ENCODE measurements around the gene DNAI7. TPM values are rescaled to one million over a fixed set of nuclear protein-coding genes. Genes with fewer than 3 reads are reported as not detected.

The DNAI7 gene
- total RNA-seq, 1 donor from 2014 or later = not detected

- no peak for TF ChIP-seq CTCF (IDR thresholded peaks at IDR 0.05)
- H3K36me3 ChIP-seq = no peaks in the 10 kb centered on the region
- intact Hi-C loops (cut with DNase I) = no loop called here
- no peaks in the 10 kb centered on the region for H3K4me1 ChIP-seq
- H3K9me3 ChIP-seq = no peaks in the 10 kb centered on the region
- no peak for DNase-seq (ENCODE audit: low spot score in 2 of 2)
- H3K27me3 ChIP-seq = no peaks in the 10 kb centered on the region
- H3K4me3 ChIP-seq = no peak overlapping the region
- H3K27ac ChIP-seq = no peak overlapping the region
These were observed 121.9 kb downstream of the DNAI7 start for GRCh38 chr12:25072906-25073650.

- Histone ChIP-seq H3K27me3 (no peaks in the 10 kb centered on the region), H3K9me3 (no peaks in the 10 kb centered on the region), H3K27ac (no peak overlapping the region), H3K36me3 (no peaks in the 10 kb centered on the region), H3K4me1 (no peaks in the 10 kb centered on the region), H3K4me3 (no peak overlapping the region)
- no peak for TF ChIP-seq CTCF (IDR thresholded peaks at IDR 0.05)
- DNase-seq (ENCODE audit: low spot score in 2 of 2) = no peak
- intact Hi-C loops (cut with DNase I) = no loop called here
These were observed 123.6 kb downstream of the DNAI7 start for GRCh38 chr12:25071366-25071765.

GRCh38 chr12:25069224-25069623, 125.7 kb downstream of the DNAI7 start:
- no peak for TF ChIP-seq CTCF (IDR thresholded peaks at IDR 0.05)
- Histone ChIP-seq H3K27ac (no peak overlapping the region), H3K4me1 (no peaks in the 10 kb centered on the region), H3K4me3 (no peak overlapping the region), H3K36me3 (no peaks in the 10 kb centered on the region), H3K27me3 (no peaks in the 10 kb centered on the region), H3K9me3 (no peaks in the 10 kb centered on the region)
- no peak for DNase-seq (ENCODE audit: low spot score in 2 of 2)
- intact Hi-C loops (cut with DNase I) = no loop called here

- H3K9me3 ChIP-seq = no peaks in the 10 kb centered on the region
- no peak for DNase-seq (ENCODE audit: low spot score in 2 of 2)
- no peaks in the 10 kb centered on the region for H3K36me3 ChIP-seq
- no peak overlapping the region for H3K27ac ChIP-seq
- no peaks in the 10 kb centered on the region for H3K27me3 ChIP-seq
- intact Hi-C loops (cut with DNase I) = no loop called here
- no peak for TF ChIP-seq CTCF (IDR thresholded peaks at IDR 0.05)
- no peaks in the 10 kb centered on the region for H3K4me1 ChIP-seq
- H3K4me3 ChIP-seq = no peak overlapping the region
These were observed 129.9 kb downstream of the DNAI7 start for GRCh38 chr12:25065035-25065434.

GRCh38 chr12:25063873-25064628, 130.9 kb downstream of the DNAI7 start:
- Histone ChIP-seq H3K4me3 (no peak overlapping the region), H3K27me3 (no peaks in the 10 kb centered on the region), H3K9me3 (no peaks in the 10 kb centered on the region), H3K27ac (no peak overlapping the region), H3K4me1 (no peaks in the 10 kb centered on the region), H3K36me3 (no peaks in the 10 kb centered on the region)
- no peak for DNase-seq (ENCODE audit: low spot score in 2 of 2)
- no peak for TF ChIP-seq CTCF (IDR thresholded peaks at IDR 0.05)
- intact Hi-C loops (cut with DNase I) = no loop called here

Measured in ascending aorta (tissue), 2 donors.